H9 (cell line): ENCODE measurements around the gene PPP2R3A. TPM values are rescaled to one million over a fixed set of nuclear protein-coding genes. Genes with fewer than 3 reads are reported as not detected.
"Not testable (repeated sequence)": the region's sequence is repeated elsewhere in the genome, so short reads cannot be mapped to it uniquely, and the experiment has no call there.

Experiments used
- DNase-seq: peaks from one replicate; pipeline ENCODE4 v3.0.0-alpha.2; 2017
- H2AFZ ChIP-seq: one replicate; pipeline ENCODE4 v1.6.1; 2013; ENCODE audit warnings: mild to moderate bottlenecking, low read length, control low read depth, moderate library complexity
- H2AK5ac ChIP-seq: 2 replicates; pipeline ENCODE4 v1.6.1; 2013; ENCODE audit warnings: low read length, control low read depth, mixed read lengths; ENCODE audit not compliant: insufficient read length
- H2BK120ac ChIP-seq: one replicate; pipeline ENCODE4 v1.6.1; 2013; ENCODE audit warnings: low read depth, mild to moderate bottlenecking, low read length, control low read depth, inconsistent platforms; ENCODE audit not compliant: poor library complexity, severe bottlenecking
- H2BK12ac ChIP-seq: 2 replicates; pipeline ENCODE4 v1.6.1; 2013; ENCODE audit warnings: low read length, control low read depth, mixed read lengths, low read depth; ENCODE audit not compliant: insufficient read length
- H2BK15ac ChIP-seq: 2 replicates; pipeline ENCODE4 v1.6.1; 2013; ENCODE audit warnings: low read depth, low read length, control low read depth
- H2BK20ac ChIP-seq: one replicate; pipeline ENCODE4 v1.6.1; 2013; ENCODE audit warnings: low read depth, mild to moderate bottlenecking, low read length, control low read depth, inconsistent platforms; ENCODE audit not compliant: poor library complexity, severe bottlenecking
- H2BK5ac ChIP-seq: 2 replicates; pipeline ENCODE4 v1.6.1; 2013; ENCODE audit warnings: low read length, control low read depth, mixed read lengths; ENCODE audit not compliant: insufficient read length
- H3K14ac ChIP-seq: 2 replicates; pipeline ENCODE4 v1.6.1; 2013; ENCODE audit warnings: low read length, control low read depth; ENCODE audit not compliant: insufficient read depth
- H3K18ac ChIP-seq: 2 replicates; pipeline ENCODE4 v1.6.1; 2013; ENCODE audit warnings: low read depth, mild to moderate bottlenecking, mixed read lengths, low read length, control low read depth; ENCODE audit not compliant: insufficient read length
- H3K23ac ChIP-seq: 2 replicates; pipeline ENCODE4 v1.6.1; 2013; ENCODE audit warnings: low read length, control low read depth, mixed read lengths, low read depth; ENCODE audit not compliant: insufficient read length
- H3K23me2 ChIP-seq: 2 replicates; pipeline ENCODE4 v1.6.1; 2013; ENCODE audit warnings: low read depth, mild to moderate bottlenecking, mixed read lengths, low read length, control low read depth; ENCODE audit not compliant: insufficient read length, poor library complexity, severe bottlenecking
- H3K27ac ChIP-seq: 2 replicates; pipeline ENCODE4 v1.5.1; 2013; ENCODE audit warnings: low read length, control low read depth, mixed read lengths, low read depth; ENCODE audit not compliant: insufficient read length
- H3K27me3 ChIP-seq: 2 replicates; pipeline ENCODE4 v1.6.1; 2013; ENCODE audit warnings: low read length, control low read depth, inconsistent platforms; ENCODE audit not compliant: insufficient read depth
- H3K4ac ChIP-seq: 2 replicates; pipeline ENCODE4 v1.6.1; 2013; ENCODE audit warnings: low read depth, mild to moderate bottlenecking, control low read depth, inconsistent platforms, low read length, moderate library complexity
- H3K4me1 ChIP-seq: 2 replicates; pipeline ENCODE4 v1.6.1; 2013; ENCODE audit warnings: low read length, control low read depth, inconsistent platforms; ENCODE audit not compliant: insufficient read depth
- H3K4me2 ChIP-seq: 2 replicates; pipeline ENCODE4 v1.6.1; 2013; ENCODE audit warnings: low read length, control low read depth, mixed read lengths; ENCODE audit not compliant: insufficient read length, insufficient read depth
- H3K56ac ChIP-seq: 2 replicates; pipeline ENCODE4 v1.6.1; 2013; ENCODE audit warnings: low read depth, mild to moderate bottlenecking, mixed read lengths, low read length, control low read depth; ENCODE audit not compliant: insufficient read length
- H3K79me1 ChIP-seq: 2 replicates; pipeline ENCODE4 v1.6.1; 2013; ENCODE audit warnings: low read depth, mild to moderate bottlenecking, moderate library complexity, low read length, control low read depth, inconsistent platforms; ENCODE audit not compliant: insufficient read depth, poor library complexity, severe bottlenecking
- H3K79me2 ChIP-seq: 2 replicates; pipeline ENCODE4 v1.6.1; 2013; ENCODE audit warnings: low read length, control low read depth, inconsistent platforms; ENCODE audit not compliant: insufficient read depth
- H3K9ac ChIP-seq: 2 replicates; pipeline ENCODE4 v1.6.1; 2013; ENCODE audit warnings: low read length, control low read depth, mixed read lengths; ENCODE audit not compliant: insufficient read length; ENCODE audit errors: extremely low read depth
- H3K9me3 ChIP-seq: one replicate; pipeline ENCODE4 v1.6.1; 2013; ENCODE audit warnings: low read depth, low read length, inconsistent platforms; ENCODE audit not compliant: control insufficient read depth
- H3T11ph ChIP-seq: one replicate; pipeline ENCODE4 v1.6.1; 2013; ENCODE audit warnings: mild to moderate bottlenecking, low read length, control low read depth, inconsistent platforms
- H4K20me1 ChIP-seq: one replicate; pipeline ENCODE4 v1.6.1; 2013; ENCODE audit not compliant: control insufficient read depth, insufficient read length, insufficient read depth
- H4K5ac ChIP-seq: 2 replicates; pipeline ENCODE4 v1.6.1; 2013; ENCODE audit warnings: low read depth, mild to moderate bottlenecking, mixed read lengths, low read length, control low read depth; ENCODE audit not compliant: insufficient read length
- H4K8ac ChIP-seq: replicated peaks from 2 replicates; pipeline ENCODE4 v1.6.1; 2013; ENCODE audit warnings: low read length, control low read depth, mixed read lengths, low read depth; ENCODE audit not compliant: insufficient read length
- H4K91ac ChIP-seq: 2 replicates; pipeline ENCODE4 v1.6.1; 2013; ENCODE audit warnings: low read depth, mild to moderate bottlenecking, moderate library complexity, mixed read lengths, low read length, control low read depth; ENCODE audit not compliant: insufficient read length
- H3K27ac Mint-ChIP-seq, 3 experiments: 2 replicates in 2 of 3; 3 replicates in 1 of 3; pipeline ENCODE4 v1.8.0; 2020 to 2021; ENCODE audit warnings: mixed read lengths in 3 of 3, mild to moderate bottlenecking in 1 of 3, moderate library complexity in 1 of 3
- H3K27me3 Mint-ChIP-seq: 2 replicates; pipeline ENCODE4 v1.8.0; 2021; ENCODE audit warnings: low read depth, mild to moderate bottlenecking, moderate library complexity, mixed read lengths
- H3K36me3 Mint-ChIP-seq, 3 experiments: 2 replicates in 2 of 3; 3 replicates in 1 of 3; pipeline ENCODE4 v1.8.0; 2020 to 2021; ENCODE audit warnings: low read depth in 3 of 3, mixed read lengths in 3 of 3; ENCODE audit not compliant: insufficient read depth in 1 of 3
- H3K4me1 Mint-ChIP-seq, 2 experiments: 2 replicates each; pipeline ENCODE4 v1.8.0; 2020; ENCODE audit warnings: mixed read lengths in 2 of 2
- H3K4me3 Mint-ChIP-seq, 2 experiments: 2 replicates in 1 of 2; 3 replicates in 1 of 2; pipeline ENCODE4 v1.8.0; 2020 to 2021; ENCODE audit warnings: mild to moderate bottlenecking in 2 of 2, mixed read lengths in 2 of 2, moderate library complexity in 1 of 2
- H3K9me3 Mint-ChIP-seq, 2 experiments: 2 replicates in 1 of 2; 3 replicates in 1 of 2; pipeline ENCODE4 v1.8.0; 2020; ENCODE audit warnings: mild to moderate bottlenecking in 2 of 2, mixed read lengths in 2 of 2, moderate library complexity in 1 of 2
- WGBS: extraction: QIAGEN DNeasy Blood & Tissue Kit; methylation state at CpG from one replicate; pipeline ENCODE4 v1.1.7; 2013; ENCODE audit warnings: missing lambda C conversion rate, low lambda C conversion rate, mixed read lengths; ENCODE audit not compliant: insufficient read length; ENCODE audit errors: extremely low coverage; 5-methylcytosine and 5-hydroxymethylcytosine counted together
- total RNA-seq: library from RNA; stranded (reverse); gene quantifications from 2 replicates; pipeline ENCODE4 v1.2.1, GENCODE V29; 2021
- TF ChIP-seq, protein P1 (sequence below): fragments of 200-600 bp; sonication (generic); conservative IDR thresholded peaks from 3 replicates; pipeline ENCODE4 v1.8.0; 2021; ENCODE audit warnings: antibody characterized with exemption, mild to moderate bottlenecking

PPP2R3A gene
- total RNA-seq, 1 experiment from 2014 or later = 12.4 TPM

- Histone ChIP-seq H2BK120ac (no peak overlapping the region), H3K18ac (no peak overlapping the region), H3K79me1 (peaks cover 7% of the 10 kb centered on the region), H2BK12ac (no peak overlapping the region), H3T11ph (no peak overlapping the region), H3K4me2 (no peak overlapping the region), H4K8ac (no peak overlapping the region), H2AK5ac (no peak overlapping the region), H4K5ac (no peak overlapping the region), H3K14ac (no peak overlapping the region), H3K27ac (no peak overlapping the region), H3K4me1 (no peaks in the 10 kb centered on the region), H4K20me1 (no peaks in the 10 kb centered on the region), H2BK20ac (no peak overlapping the region), H3K23ac (no peak overlapping the region), H3K27me3 (no peaks in the 10 kb centered on the region), H3K56ac (no peak overlapping the region), H3K9me3 (no peaks in the 10 kb centered on the region), H3K23me2 (no peaks in the 10 kb centered on the region), H3K9ac (no peak overlapping the region), H2AFZ (no peak overlapping the region), H4K91ac (no peak overlapping the region), H3K79me2 (peaks cover 22% of the 10 kb centered on the region; the same call in 1 of the 2 replicates), H2BK15ac (no peak overlapping the region), H3K4ac (no peak overlapping the region), H2BK5ac (no peak overlapping the region)
- Mint-ChIP-seq H3K27me3 (no peaks in the 10 kb centered on the region), H3K9me3 (peaks cover 3 to 6% of the 10 kb centered on the region in 2 experiments; a peak in 4 of 5 replicates), H3K36me3 (peaks cover 10 to 14% (median 11%) of the 10 kb centered on the region in 3 experiments), H3K4me1 (peaks cover 32 to 35% of the 10 kb centered on the region in 2 experiments), H3K27ac (no peak overlapping the region; a peak in 1 of 7 replicates), H3K4me3 (no peak overlapping the region)
- TF ChIP-seq, protein P1, sequence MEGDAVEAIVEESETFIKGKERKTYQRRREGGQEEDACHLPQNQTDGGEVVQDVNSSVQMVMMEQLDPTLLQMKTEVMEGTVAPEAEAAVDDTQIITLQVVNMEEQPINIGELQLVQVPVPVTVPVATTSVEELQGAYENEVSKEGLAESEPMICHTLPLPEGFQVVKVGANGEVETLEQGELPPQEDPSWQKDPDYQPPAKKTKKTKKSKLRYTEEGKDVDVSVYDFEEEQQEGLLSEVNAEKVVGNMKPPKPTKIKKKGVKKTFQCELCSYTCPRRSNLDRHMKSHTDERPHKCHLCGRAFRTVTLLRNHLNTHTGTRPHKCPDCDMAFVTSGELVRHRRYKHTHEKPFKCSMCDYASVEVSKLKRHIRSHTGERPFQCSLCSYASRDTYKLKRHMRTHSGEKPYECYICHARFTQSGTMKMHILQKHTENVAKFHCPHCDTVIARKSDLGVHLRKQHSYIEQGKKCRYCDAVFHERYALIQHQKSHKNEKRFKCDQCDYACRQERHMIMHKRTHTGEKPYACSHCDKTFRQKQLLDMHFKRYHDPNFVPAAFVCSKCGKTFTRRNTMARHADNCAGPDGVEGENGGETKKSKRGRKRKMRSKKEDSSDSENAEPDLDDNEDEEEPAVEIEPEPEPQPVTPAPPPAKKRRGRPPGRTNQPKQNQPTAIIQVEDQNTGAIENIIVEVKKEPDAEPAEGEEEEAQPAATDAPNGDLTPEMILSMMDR = no peak
- no peak for DNase-seq
- WGBS = no CpG with 5 or more reads among the region's 7 CpGs
Observed at GRCh38 chr3:136162322-136162721, 196.8 kb downstream of the PPP2R3A start.

DNA sequence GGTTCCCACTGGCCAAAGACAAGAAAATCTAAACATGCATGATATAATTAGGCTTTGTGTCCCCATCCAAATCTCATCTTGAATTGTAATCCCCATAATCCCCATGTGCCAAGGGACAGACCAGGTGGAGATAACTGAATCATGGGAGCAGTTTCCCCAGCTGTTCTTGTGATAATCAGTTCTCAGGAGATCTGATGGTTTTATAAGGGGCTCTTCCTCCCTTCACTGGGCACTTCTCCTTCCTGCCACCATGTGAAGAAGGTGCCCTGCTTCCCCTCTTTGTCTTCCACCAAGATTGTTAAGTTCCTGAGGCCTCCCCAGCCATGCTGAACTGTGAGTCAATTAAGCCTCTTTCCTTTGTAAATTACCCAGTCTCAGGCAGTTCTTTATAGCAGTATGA, 198.1 kb downstream of the PPP2R3A start:
- not testable (repeated sequence) for H3K9me3 ChIP-seq, H3K14ac ChIP-seq, H2AK5ac ChIP-seq, DNase-seq, H3K27me3 ChIP-seq, H3K27me3 Mint-ChIP-seq, H3K79me1 ChIP-seq, H3K23ac ChIP-seq, H3K9me3 Mint-ChIP-seq, H2AFZ ChIP-seq, H2BK15ac ChIP-seq, H3K4me3 Mint-ChIP-seq, H3K4me1 ChIP-seq, H3K9ac ChIP-seq, H4K91ac ChIP-seq, H2BK5ac ChIP-seq, H4K20me1 ChIP-seq, H2BK120ac ChIP-seq, H3K4me2 ChIP-seq, H3K18ac ChIP-seq, H4K5ac ChIP-seq, H2BK12ac ChIP-seq, H3T11ph ChIP-seq, H3K56ac ChIP-seq, H3K27ac ChIP-seq, H4K8ac ChIP-seq, H3K23me2 ChIP-seq, H2BK20ac ChIP-seq, H3K4ac ChIP-seq
- H3K36me3 Mint-ChIP-seq = peaks cover 10 to 13% (median 12%) of the 10 kb centered on the region in 3 experiments
- peak overlapping the region; percentile 58 to 93 (median 84); a peak in 6 of 7 replicates for H3K27ac Mint-ChIP-seq
- peaks cover 28% of the 10 kb centered on the region; the same call in 1 of the 2 replicates for H3K79me2 ChIP-seq
- H3K4me1 Mint-ChIP-seq = peaks cover 33 to 34% of the 10 kb centered on the region in 2 experiments
